ENCODE measurements around the gene FAT1.

The FAT1 gene

DNA sequence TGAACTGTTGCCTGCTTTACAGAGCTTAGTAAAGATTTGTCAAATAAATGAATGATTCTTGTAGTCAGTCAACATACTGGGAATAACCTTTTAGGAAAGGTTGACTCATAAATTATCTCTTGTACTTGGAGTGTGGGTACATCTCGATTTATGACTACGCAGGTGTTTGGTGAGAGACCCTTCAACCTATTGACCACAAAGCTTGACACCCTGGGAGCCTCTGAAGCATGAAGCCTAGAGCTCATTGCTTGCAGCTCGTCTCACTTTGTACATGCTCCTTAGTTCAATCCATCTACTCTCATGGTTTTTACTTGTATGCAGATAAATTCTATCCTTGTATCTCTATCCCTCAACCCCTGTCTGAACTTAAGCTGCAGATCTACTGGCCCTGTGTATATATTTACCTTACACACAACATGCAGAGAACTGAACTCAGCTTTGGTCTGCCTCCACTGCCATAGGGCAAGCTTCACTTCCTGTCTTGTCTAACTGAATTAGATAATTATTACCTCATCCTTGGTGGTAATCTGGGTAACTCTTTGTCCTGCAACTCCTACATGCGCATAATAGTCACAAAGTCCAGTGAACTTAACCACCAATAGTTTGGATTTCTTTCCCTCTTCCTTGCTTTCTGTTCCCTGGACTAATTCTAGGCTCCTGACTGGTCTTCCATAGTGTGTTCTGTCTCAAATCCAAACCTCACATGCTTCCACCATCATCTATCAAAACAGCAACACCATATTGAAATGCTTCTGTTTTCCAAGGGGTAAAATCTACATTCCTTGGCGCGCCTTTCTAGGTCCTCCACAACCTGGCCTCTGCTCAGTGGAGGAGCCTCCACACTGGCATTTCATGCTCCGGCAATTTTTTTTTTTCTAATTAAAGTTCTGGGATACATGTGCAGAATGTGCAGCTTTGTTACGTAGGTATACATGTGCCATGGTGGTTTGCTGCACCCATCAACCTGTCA lies 32.2 kb upstream of the FAT1 start:
- DNase-seq (ENCODE audit: low spot score), result no peak

DNA sequence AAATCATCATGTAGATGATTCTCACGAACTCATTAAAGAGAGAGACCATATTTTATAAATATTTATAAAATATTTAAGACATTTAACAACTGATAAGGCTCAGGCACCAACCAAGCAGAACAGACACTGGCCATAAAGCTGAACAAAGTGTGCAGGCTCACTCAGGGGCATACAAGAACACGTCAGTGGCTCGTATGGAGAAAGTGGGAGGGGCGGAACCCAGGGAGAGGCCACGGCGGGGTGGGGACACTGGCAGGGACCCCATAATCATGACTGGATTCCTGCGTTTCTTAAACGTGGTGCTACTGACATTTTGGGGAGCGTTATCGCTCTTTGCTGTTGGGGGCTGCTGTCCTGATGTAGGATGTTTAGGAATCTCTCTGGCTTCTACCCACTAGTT lies 31.3 kb upstream of the FAT1 start:
- DNase-seq (ENCODE audit: low spot score), result no peak

DNA sequence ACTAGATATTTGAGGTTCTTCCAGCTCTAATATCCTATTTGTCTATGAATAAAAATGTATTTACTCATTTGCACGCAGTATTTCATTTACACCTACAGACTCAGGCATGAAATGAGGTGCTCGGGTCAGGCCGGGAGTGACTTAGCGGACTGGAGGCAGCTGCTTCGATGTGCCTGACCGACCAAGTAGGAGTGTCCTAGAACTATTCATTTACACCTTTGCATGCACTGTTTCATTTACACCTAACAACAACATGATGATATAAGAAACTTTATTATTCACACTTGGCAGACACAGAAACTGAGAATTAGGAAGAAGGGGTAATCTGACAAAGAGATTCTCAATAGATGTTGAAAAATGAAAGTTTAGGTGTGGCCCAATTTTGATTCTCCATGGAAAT lies 28.7 kb upstream of the FAT1 start:
- DNase-seq (ENCODE audit: low spot score), result no peak

DNA sequence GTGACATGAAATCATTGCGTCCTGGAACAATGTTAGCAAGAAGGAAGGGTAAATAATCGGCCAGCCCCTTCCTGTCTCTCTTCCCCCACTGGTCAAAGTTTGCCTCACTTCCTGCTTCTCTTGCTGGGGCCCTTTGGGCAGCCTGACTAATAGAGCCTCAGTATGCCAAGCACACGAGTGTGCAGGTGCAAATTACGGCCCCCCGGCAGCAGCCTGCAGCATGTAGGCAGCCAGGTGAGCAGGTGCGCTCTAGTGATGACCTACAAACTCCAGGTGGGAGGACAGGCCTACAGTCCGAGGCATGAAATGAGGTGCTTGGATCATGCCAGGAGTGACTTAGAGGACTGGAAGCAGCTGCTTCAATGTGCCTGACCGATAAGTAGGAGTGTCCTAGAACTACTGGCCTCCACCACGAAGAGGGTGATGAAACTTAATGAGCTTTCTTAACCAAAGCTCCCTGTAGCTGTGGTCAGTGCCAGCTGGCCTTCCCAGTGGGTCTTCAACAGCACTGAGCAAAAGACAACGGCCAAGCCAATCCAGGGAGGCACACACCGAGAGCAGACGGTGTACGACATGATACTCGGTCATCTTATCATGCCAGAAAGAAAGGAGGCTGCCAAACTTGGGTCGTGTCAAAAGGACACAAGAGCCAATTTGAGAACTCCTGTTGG lies 26.1 kb upstream of the FAT1 start:
- no peak for DNase-seq (ENCODE audit: low spot score)

DNA sequence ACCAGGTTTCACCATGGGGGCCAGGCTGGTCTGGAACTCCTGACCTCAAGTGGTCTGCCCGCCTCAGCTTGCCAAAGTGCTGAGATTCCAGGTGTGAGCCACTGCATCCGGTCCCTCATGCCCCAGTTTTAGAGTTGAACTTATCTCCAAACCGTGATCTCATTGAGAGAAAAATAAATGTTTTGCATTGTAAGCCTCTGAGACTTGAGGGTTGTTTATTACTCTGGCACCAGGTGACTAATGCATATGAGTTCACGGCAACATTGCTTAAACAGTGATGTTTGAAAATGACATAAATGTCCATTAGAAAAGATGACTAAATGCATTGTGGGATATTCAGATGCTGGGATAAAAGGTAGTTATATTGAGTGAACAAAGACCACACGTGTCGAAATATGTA lies 22.9 kb upstream of the FAT1 start:
- DNase-seq (ENCODE audit: low spot score), result no peak

DNA sequence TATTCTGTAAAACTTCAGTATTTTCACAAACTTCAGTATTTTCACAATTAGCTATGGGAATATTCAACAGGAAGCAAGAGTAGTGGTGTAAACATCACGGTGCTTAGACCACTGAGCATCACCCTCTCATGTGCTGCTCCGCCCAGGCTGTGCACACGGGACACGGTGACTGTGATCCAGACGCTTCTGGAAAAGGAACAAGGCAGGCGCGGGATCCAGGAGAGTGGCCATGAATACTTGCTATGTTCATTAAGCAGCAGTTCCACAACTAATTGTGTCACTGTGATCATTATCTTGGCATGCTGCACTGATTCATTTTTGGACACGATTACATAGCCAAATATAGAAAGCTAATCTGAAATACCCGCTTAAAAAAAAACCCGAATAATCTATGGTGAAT lies 19.6 kb upstream of the FAT1 start:
- DNase-seq (ENCODE audit: low spot score), result no peak

DNA sequence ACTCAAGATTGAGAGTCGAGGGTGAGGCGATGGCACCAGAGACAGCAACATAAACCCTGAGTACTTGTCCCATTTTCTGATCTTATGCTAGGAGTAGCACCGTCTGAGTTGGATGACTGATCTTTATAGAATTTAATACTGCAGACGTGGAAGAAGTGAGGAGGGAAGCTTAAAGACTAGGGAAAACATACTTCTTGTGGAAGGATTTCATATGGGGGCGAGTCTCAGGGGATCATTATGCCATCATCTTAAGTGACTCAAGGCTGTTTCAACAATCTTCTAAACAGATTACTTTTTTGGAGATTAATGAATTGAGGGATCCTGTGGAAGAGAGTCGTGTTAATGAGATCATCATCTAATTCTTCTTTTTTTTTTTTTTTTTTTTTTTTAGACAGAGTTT lies 17.2 kb upstream of the FAT1 start:
- DNase-seq (ENCODE audit: low spot score), result no peak

DNA sequence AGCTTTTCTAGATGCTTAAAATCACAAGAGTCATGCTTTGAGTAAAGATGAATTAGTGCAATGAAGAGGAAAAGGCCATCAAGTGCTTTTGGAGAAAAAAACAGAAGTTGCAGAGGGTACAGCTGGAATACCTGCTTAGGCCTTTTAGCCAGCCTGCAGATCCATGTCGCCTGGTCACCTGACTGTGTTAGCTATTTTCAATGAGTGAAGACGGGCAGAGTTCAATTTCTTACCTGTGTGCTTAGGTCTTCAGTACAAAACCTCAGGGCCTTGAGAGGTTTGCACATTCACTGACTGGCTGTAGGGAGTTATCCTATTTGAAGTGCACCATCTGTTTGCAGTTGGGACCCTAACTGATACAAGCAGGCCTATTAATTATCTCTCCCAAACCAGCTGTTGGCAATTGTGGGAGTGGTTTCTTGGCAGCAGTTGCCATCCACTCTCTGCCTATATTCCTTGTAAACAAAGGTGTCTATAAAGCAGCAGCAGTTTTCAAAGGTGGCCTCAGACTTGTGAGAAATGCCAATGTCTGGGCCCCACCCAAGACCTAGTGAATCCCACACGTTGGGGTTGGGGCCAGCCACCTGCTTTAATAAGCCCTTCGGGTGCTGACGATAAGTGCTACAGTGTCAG lies 16.3 kb upstream of the FAT1 start:
- DNase-seq (ENCODE audit: low spot score), result no peak

DNA sequence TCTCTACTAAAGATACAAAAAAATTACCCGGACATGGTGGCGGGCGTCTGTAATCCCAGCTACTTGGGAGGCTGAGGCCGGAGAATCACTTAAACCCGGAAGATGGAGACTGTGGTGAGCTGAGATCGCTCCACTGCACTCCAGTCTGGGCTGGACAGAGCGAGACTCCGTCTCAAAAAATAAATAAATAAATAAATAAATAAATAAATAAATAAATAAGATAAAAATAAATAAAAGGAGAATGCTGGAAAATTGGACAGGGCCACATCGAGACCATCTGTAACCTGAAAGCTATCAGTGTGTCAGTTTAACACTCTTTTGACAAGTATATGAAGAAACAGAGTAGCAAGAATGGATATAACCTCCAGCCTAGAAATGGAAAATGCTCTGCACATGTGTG lies 15.7 kb upstream of the FAT1 start:
- no peak for DNase-seq (ENCODE audit: low spot score)

DNA sequence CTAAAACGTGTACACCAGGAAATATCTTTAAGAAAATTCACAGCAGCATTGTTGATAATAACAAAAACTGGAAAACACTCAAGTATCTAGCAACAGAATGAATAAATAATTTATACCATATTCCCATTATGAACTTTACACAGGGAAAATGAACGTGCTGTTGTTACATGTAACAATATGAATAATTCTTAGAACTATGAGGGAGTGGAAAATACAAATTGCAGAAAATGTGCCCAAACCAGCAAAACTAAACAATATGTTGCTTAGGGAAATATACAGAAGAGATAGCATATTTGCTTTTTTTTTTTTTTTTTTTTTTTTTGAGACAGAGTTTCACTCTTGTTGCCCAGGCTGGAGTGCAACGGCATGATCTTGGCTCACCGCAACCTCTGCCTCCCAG lies 14.8 kb upstream of the FAT1 start:
- DNase-seq (ENCODE audit: low spot score), result no peak

DNA sequence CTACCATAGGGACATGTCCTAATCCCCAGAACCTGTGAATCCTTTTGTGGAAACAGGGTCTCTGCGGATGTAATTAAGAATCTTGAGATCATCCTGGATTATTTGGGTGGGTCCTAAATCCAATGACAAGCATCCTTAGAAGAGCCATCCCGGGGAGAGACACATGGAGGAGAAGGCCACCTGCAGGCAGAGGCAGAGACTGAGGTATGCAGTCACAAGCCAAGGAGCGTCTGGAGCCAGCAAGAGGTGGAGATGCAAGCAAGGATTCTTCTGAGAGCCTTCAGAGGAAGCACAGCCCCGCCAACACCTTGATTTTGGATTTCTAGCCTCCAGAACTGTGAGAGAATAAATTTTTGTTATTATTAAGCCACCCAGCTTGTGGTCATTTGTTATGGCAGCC lies 13.8 kb upstream of the FAT1 start:
- DNase-seq (ENCODE audit: low spot score), result no peak

DNA sequence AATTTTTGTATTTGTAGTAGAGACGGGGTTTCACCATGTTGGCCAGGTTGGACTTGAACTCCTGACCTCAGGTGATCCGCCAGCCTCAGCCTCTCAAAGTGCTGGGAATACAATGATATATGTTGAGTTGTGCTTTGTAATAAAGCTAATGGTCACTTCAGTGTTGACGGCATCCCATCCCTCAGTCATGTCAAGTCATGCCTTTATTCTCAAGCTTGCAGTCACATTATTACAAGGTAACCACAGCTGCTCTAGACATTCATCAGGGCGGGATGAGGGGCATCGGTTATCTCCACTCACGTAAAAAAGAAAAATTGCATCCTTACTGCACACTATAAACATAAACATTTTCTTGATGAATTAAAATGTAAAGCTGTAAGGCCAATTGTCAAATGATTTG lies 12.8 kb upstream of the FAT1 start:
- DNase-seq (ENCODE audit: low spot score), result no peak

DNA sequence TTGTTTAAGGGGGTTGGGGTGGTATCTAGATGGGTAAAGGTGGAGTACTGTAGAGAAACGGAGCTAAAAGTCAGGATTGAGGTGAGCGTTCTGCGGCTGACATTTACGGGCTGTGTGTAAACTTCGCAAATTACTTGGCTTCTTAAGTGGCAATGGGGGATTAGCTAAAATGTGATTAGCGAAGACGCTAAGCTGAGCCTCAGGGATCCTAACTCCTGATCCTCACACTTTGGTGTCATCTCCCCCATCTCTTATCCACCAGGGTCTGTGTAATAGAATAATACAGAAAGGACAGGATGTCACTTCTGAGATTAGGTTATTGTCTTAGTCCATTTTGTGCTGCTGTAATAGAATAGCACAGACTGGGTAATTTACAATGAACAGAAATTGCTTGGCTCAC lies 10.6 kb upstream of the FAT1 start:
- no peak for DNase-seq (ENCODE audit: low spot score)

DNA sequence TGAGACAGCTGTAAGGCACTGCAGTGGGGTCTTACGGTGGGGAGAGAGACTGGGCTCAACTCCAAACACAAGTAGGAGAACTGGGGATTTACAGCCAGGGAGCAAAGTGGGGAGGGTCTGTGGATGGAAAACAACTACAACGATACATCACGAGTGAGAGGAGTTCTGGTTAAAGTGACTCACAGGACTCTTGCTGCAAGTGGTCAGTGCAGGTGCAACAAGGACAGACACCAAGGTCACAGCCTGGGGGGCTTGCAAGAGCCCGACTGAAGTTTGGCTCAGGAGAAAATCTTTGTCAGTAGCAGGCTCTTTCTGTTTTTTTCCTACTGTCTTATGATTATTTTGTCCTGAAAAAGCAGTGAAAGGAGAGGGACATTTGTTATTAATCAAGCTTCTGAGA lies 10.1 kb upstream of the FAT1 start:
- DNase-seq (ENCODE audit: low spot score), result no peak

DNA sequence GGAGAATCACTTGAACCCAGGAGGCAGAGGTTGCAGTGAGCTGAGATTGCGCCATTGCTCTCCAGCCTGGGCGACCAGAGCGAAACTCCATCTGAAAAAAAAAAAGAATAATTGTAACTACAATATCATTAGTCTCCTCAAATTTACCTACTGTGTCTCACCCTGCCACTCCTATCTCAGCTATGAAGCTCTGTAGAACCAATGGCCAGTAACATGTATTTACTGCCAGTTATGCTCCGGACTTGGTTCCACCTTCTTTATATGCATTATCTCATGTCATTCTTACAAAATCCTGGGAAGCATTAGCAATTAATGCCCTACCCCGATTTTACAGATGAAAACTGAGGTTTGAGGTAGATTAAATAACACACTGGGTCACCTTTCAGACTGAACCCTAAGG lies 7.0 kb upstream of the FAT1 start:
- DNase-seq (ENCODE audit: low spot score), result no peak

DNA sequence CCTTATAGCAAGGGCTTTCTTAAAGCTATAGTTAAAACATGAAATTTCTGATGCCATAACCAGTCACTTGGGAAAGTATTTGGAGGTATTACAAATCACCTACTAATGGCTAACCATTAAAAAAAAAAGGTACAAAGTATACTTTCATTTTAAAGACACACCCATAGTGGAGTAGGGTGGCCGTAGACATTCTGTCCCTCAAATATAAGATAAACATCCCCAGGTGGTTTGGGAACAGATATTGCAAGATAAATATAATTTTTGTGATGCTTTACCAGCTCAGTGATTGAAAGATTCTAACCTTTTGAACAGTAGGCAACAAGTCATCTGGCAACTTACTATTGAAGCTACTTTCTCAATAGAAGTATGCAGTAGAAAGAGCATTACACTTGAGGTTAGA lies 6.2 kb upstream of the FAT1 start:
- no peak for DNase-seq (ENCODE audit: low spot score)

DNA sequence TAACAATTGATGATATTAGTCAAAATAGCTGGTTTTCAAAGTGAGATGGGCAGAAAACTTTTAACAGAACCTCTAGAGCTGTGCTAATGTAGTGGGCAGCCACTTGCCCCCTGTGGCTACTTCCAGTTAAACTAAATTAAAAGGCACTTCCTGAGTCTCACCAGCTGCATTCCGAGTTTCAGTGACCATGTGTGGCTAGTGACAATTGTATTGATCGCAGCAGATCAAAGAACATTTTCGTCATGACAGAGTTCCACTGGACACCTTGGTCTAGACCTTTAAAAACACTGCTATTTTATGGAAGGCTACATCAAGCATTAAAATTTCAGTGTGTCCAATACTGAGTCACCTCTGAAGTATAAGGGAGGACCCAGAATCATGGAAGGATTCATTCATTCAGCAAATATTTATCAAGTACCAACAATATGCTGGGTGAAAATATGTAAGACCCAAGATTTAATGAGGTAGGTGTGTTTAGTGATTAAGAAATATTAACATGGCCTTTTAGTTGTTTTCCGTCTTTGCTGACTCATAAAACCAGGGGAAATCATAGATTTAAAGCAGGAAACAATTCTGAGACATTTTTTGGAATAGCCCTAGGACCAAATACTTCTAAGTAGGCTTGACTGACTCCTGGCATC lies 5.1 kb upstream of the FAT1 start:
- DNase-seq (ENCODE audit: low spot score), result no peak

DNA sequence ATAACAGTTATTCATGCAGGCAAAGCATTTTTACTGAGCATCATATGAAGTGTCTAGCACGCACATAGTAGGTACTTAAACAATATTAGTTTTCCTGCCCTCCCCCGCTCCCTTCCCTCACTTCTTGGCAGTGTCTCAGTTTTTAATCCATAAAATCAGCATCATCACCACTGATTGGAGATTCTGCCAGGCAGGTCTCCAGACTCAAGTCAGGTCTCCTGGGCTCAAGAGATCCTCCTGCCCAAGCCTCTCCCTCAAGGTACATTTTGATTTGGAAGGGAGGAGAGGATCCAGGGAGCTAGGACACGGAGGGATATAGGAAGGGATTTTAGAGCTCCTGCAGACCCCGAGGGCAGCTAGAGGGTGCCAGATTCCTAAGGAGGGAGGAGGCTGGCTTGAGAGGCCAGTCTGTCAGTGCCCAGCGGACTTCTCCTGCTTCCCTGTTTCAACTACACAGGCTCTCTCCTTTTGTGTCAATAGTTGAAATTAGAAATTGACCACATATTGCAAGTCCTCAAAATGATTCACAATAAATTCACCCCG lies 4.4 kb upstream of the FAT1 start:
- no peak for DNase-seq (ENCODE audit: low spot score)

DNA sequence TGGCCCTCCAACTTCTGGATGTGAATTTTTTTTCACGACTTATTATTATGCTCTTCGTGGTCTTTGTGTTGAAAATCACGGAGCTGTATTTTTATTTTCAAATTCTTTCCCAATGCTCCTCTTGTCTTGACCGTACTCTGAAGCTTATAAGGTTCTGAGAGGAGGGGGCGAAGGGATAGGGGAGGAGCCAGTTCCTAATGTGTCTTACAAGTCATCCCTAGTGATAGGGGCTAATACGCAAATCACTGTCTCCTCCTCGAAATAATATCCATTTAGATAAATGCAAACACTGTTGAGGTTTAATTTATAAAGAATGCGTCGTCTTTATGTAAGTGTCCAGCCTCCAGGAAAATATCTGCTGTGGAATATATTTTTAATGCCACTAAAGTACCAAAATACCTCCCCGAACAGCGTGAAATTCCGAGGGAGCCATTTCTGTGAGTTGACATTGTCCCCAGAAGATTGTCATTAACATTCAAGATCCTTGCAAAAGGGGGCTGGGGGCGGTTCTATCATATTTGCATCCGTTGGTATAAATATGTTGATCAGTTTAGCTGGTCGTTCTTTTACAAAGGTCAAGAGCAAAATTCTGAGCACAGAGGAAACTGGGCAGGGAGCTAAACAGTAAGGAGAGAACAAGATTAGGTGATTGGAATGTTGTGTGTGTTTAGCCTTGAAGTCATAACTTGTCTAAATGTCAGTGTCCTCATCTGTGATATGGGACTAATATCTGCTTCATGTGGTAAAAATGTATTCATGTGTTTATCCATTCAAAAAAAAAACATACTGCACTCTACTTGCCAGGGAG lies 3.7 kb upstream of the FAT1 start:
- DNase-seq (ENCODE audit: low spot score), result no peak

DNA sequence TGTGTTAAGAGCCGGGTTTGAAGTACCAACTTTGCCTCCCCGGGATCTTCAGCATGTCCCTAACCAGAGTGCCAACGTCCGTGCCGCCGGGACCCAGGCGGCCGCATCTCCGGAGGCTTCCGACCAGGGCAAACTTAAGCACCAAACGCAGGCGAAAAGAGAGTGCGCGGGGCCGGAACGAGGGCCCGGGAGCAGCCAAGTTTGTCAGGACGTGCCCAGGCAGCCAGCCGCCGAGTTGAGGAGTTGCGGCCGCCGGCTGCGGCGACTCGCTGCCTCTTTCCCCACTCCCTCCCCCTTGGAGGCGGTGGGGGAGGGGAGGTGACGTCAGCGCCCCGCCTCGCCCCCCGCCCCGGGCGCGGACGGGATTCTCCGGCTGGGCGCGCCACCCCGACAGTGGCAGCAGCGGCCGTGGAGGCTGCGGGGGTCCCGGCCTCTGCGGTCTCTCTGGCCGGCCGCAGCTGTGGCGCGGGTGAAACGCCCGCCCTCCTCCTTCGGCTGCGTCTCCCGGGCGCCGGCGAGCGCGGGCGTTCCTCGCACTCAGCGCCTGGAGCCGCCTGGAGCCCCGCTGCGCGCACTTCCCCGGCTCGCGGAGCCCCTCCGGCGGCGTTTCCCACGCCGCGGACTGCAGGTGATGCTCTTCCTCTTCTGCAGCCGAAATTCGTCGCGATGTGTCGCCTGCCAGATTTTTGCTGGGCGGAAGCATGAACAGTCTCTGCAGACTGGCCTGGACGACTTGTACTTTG lies 2.9 kb upstream of the FAT1 start:
- no peak for DNase-seq (ENCODE audit: low spot score)
